ENCODE results near the gene PHOSPHO2.

Gene PHOSPHO2

DNA sequence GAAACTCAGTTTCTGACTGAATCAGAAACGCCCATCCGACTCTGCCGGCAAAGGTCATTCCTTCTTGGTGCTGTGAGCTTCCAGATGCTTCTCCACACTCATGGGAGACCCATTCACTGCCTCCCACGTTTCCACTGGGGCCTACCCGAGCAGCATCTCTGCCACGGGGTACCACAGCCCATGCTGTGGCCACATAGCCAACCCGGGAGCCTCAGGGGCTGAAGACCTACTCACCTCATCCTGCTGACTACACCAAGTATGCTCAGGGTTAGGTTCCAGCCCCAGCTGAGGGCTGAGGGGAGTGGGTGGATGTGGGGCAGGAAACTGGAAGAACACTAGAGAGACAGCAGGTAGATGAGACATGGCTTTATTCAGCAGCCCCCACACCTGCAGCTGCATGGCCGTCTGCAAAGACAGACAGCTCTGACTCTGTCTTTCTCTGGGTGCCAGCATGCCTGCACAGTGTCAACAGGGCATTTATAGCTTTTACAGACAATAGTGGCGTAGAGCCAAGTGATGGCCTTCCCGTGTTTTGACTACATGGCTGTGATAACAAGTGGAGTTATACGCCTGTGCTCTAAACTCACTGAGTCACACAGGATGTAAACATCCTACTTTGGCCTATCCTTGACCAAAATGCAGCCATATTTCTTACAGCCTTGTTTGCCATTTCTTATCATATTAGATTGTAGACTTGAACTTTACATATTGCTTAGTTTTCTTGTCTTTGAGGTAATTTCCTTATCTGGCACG is 22.8 kb downstream of the PHOSPHO2 start:
- no peak overlapping the region for H3K4me3 ChIP-seq (ENCODE audit: low read depth, low read length)
- TF ChIP-seq, protein P1, sequence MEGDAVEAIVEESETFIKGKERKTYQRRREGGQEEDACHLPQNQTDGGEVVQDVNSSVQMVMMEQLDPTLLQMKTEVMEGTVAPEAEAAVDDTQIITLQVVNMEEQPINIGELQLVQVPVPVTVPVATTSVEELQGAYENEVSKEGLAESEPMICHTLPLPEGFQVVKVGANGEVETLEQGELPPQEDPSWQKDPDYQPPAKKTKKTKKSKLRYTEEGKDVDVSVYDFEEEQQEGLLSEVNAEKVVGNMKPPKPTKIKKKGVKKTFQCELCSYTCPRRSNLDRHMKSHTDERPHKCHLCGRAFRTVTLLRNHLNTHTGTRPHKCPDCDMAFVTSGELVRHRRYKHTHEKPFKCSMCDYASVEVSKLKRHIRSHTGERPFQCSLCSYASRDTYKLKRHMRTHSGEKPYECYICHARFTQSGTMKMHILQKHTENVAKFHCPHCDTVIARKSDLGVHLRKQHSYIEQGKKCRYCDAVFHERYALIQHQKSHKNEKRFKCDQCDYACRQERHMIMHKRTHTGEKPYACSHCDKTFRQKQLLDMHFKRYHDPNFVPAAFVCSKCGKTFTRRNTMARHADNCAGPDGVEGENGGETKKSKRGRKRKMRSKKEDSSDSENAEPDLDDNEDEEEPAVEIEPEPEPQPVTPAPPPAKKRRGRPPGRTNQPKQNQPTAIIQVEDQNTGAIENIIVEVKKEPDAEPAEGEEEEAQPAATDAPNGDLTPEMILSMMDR (IDR thresholded peaks at IDR 0.05; ENCODE audit: low read depth, low read length), result no peak

DNA sequence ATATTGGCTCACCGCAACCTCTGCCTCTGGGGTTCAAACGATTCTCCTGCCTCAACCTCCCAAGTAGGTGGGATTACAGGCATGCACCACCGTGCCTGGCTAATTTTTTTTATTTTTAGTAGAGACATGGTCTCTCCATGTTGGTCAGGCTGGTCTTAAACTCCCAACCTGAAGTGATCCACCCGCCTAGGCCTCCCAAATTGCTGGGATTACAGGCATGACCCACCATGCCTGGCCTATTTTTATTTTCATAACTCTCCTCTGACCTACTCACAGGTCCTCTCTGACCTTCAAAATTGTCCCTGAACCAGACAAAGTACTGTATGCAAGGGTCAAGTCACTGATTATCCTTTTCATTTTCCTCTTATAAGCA is 23.4 kb downstream of the PHOSPHO2 start:
- no peak overlapping the region for H3K4me3 ChIP-seq (ENCODE audit: low read depth, low read length)
- TF ChIP-seq, protein P1 (IDR thresholded peaks at IDR 0.05; ENCODE audit: low read depth, low read length), result no peak

DNA sequence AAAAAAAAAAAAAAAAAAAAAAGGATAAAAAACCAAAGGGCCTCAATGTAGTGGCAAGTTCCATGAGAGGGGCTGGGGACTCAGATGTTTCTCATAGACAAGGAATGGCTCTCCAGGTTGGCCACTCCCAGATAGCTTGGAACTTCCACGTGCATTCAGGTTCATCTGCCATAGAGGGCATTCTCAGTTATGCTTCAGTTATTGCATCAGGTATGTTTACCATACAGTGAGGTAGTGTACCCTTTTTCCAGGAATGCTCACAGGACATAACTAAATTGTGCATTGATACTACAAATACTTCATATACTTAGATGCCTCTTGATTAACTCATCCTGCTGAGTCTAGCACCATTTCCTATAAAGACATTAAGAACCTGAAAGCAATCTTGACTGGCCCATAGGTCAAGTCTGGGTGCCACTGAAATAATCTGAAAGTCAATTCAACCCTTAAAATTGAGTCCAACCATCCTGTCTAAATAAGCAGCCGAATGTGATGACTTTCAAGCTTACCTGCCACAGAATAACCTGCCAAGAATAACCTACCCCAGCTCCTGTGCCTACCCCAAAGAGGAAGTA is 24.7 kb downstream of the PHOSPHO2 start:
- H3K4me3 ChIP-seq (ENCODE audit: low read depth, low read length), result no peak overlapping the region
- TF ChIP-seq, protein P1 (IDR thresholded peaks at IDR 0.05; ENCODE audit: low read depth, low read length), result no peak

DNA sequence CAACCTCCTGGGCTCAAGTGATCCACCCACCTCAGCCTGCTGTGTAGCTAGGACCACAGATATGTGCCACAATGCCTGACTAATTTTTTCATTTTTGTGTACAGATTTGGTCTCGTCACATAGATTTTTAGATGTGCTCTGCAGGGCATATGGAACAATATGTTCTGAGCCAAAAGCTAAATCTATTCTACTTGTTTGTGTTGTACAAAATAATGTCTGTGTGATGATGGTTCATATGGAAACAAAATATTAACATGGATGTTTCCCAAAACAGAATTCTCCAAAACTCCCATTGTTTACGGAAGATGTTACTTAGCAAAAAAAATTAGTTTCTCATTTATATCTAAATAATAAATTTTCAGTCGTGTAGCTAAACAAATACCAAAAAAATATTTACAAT is 26.7 kb downstream of the PHOSPHO2 start:
- no peak overlapping the region for H3K4me3 ChIP-seq (ENCODE audit: low read depth, low read length)
- TF ChIP-seq, protein P1 (IDR thresholded peaks at IDR 0.05; ENCODE audit: low read depth, low read length), result no peak

DNA sequence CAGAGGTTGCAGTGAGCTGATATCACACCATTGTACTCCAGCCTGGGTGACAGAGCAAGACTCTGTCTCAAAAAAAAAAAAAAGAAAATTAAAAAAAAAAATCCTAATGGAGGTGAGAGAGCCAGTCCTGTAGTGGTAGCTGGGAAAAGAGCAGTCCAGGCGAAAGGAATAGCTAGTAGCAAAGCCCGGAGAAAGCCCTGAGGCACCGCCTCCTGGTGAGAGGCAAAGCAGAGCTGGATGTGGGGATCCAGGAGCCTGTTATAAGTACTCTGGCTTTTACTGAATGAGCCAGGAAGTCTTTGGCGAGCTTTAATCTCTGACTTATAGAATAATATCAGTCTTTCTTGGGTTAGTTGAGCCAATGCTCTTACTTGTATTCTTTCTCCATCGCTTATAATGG is 32.8 kb downstream of the PHOSPHO2 start:
- H3K4me3 ChIP-seq (ENCODE audit: low read depth, low read length), result no peak overlapping the region
- TF ChIP-seq, protein P1 (IDR thresholded peaks at IDR 0.05; ENCODE audit: low read depth, low read length), result no peak

DNA sequence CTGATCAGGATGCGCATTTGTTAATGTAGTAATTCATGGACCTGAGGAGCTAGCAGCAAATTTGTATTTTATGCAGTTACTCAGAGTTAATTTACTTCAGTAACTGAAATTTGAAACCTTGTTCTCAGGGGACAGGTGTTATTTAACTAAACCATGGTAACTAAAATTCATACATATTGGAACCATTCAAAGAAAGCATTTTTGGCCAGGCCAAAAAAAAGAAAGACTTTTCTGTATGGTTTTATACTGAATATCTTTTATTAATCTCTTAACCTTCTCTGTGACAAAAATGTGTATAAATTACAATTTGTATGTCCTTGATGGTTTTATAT is 35.0 kb downstream of the PHOSPHO2 start:
- TF ChIP-seq, protein P1 (IDR thresholded peaks at IDR 0.05; ENCODE audit: low read depth, low read length), result no peak
- no peak overlapping the region for H3K4me3 ChIP-seq (ENCODE audit: low read depth, low read length)

DNA sequence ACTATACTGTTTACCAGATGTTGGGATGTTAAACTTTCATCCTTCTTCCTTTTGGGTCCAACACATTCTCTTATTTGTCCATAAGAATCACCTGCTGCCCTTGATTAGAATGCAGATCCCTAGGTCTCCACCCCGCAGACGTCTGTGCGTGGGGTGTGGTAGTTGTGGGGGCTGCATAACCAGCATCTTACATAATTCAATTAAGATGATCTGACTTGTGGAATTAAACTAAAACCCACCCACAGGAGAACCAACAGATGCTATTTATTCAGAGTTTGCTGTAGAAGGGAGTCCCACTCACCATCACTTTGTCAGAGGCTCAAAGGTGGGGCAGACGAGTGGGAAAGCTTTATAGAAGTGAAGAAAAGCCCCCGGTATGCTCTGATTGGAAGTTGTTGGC is 37.8 kb downstream of the PHOSPHO2 start:
- TF ChIP-seq, protein P1 (IDR thresholded peaks at IDR 0.05; ENCODE audit: low read depth, low read length), result no peak
- no peak overlapping the region for H3K4me3 ChIP-seq (ENCODE audit: low read depth, low read length)

All from WI38 (cell line).